Gastroesophageal sphincter (tissue), 4 donors: ENCODE results near the gene PRLHR. TPM values are rescaled to one million over a fixed set of nuclear protein-coding genes. Genes with fewer than 3 reads are reported as not detected.
"Not testable (repeated sequence)": the region's sequence is repeated elsewhere in the genome, so short reads cannot be mapped to it uniquely, and the experiment has no call there.

Experiments
- ATAC-seq: fragments of 150-250 bp; one replicate; pipeline ENCODE4 v1.9.1; 2016; ENCODE audit warnings: mild to moderate bottlenecking, moderate library complexity
- H3K27ac ChIP-seq, 4 donors: fragments of 200-600 bp; sonication (generic) in 3 of 4; 1 replicate in 3 of 4; 2 replicates in 1 of 4; pipeline ENCODE4 v1.5.1; 2016 to 2019
- H3K27me3 ChIP-seq: fragments of 200-600 bp; sonication (generic); one replicate; pipeline ENCODE4 v1.5.1; 2019
- H3K36me3 ChIP-seq, 2 donors: fragments of 200-600 bp; sonication (generic); one replicate each; pipeline ENCODE4 v1.5.1; 2019; ENCODE audit warnings: control low read depth in 1 of 2
- H3K4me1 ChIP-seq, 3 donors: fragments of 200-600 bp; sonication (generic); 1 replicate in 2 of 3; 2 replicates in 1 of 3; pipeline ENCODE4 v1.5.1; 2016 to 2019; ENCODE audit warnings: control low read depth in 2 of 3
- H3K4me3 ChIP-seq, 2 donors: fragments of 200-600 bp; sonication (generic); one replicate each; pipeline ENCODE4 v1.5.1; 2019; ENCODE audit warnings: mild to moderate bottlenecking in 1 of 2, moderate library complexity in 1 of 2
- H3K9me3 ChIP-seq, 3 donors: fragments of 200-600 bp; sonication (generic); one replicate each; pipeline ENCODE4 v1.5.1; 2017 to 2019; ENCODE audit warnings: control low read depth in 2 of 3
- CTCF ChIP-seq, 4 experiments: fragments of 200-600 bp in 2 of 4; fragments of 450-650 bp in 2 of 4; sonication (generic) in 1 of 4; IDR thresholded peaks; one replicate each; pipeline ENCODE4 v1.5.1; 2017 to 2019; ENCODE audit warnings: antibody characterized with exemption in 4 of 4, mild to moderate bottlenecking in 2 of 4, moderate library complexity in 2 of 4
- EP300 ChIP-seq: sonication (generic); formaldehyde crosslinking; IDR thresholded peaks from one replicate; pipeline ENCODE4 v1.6.1; 2017; ENCODE audit warnings: antibody characterized with exemption, mild to moderate bottlenecking
- POLR2A ChIP-seq, 2 donors: fragments of 450-650 bp; IDR thresholded peaks; one replicate each; pipeline ENCODE4 v1.6.1; 2017; ENCODE audit warnings: antibody characterized with exemption in 2 of 2, mild to moderate bottlenecking in 2 of 2, moderate library complexity in 1 of 2
- POLR2AphosphoS5 ChIP-seq: sonication (generic); formaldehyde crosslinking; IDR thresholded peaks from one replicate; pipeline ENCODE4 v1.6.1; 2017; ENCODE audit warnings: antibody characterized with exemption
- WGBS, 2 donors: methylation state at CpG; one replicate each; pipeline ENCODE4 v1.1.5; 2018; ENCODE audit warnings: low coverage in 1 of 2; 5-methylcytosine and 5-hydroxymethylcytosine counted together
- total RNA-seq, 4 donors: library from RNA; depleted of rRNA; stranded (reverse); fragments of >200 nt; gene quantifications; one replicate each; pipeline ENCODE4 v1.1.0, GENCODE V29; 2016

The PRLHR gene
- total RNA-seq, 4 donors from 2014 or later, result 0.12 to 0.35 (median 0.13) TPM; not detected in 1

DNA sequence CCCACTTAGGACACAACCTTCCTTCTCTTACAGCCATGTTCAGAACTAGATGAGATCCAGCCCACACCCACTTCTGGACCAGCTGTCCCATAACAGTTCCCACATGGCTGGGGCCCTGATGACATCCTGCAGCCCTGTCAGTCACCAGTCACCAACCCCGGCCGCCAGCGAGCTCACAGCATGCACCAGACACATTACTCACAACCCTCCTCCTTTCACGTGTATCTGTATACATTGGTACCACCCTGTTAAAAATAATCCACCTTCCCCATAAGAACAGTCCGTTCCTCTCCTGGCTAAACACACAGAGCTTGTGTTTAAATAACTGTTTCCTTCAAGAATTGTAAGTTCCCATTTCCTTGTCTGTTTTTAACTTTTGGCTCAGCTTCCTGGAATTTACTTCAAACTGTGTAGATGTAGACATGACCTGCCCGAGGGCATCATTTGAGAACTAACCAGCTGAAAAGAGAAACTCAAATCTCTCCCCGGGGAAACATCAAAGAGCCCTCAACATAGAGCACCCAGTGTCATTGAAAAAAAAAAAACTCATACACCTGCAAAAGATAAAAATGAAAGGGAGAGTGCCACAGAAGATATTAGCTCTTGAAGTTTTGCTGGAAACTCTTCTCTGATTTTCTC, 26.0 kb upstream of the PRLHR start:
- peak; percentile 87 for ATAC-seq
- H3K36me3 ChIP-seq, result no peaks in the 10 kb centered on the region
- peaks cover 0 to 20% (median 0%) of the 10 kb centered on the region in 3 donors for H3K4me1 ChIP-seq
- no peaks in the 10 kb centered on the region for H3K9me3 ChIP-seq
- 10 to 12% methylated on average over 6 to 7 of the region's 7 CpGs for WGBS, 2 donors
- TF ChIP-seq POLR2AphosphoS5 (peak; percentile 70), EP300 (no peak)
- peaks cover 9% of the 10 kb centered on the region for H3K27me3 ChIP-seq
- no peak overlapping the region for H3K4me3 ChIP-seq
- H3K27ac ChIP-seq, result peak overlapping the region in 3 of 4 donors; percentile 54 to 71 (median 66)

DNA sequence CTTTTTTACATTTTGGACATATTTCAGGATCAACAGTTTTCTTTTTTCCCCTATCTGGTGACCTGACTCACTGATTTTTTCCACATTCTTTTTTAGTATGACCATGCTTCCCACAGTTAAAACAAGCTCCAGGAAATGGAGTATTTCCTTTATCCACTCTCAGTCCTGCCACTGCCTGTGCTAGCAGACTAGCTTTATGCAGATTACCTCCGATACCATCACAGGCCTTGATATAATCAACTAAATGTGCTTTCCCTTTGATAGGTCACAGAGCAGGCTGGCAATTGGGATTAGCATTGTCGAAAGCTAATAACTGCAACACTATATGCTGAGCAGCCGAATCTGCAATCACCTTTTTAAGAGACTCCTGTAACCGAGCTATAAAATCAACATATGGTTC, 18.4 kb upstream of the PRLHR start:
- not testable (repeated sequence) for H3K27me3 ChIP-seq, H3K4me1 ChIP-seq, H3K36me3 ChIP-seq, H3K4me3 ChIP-seq, ATAC-seq, H3K27ac ChIP-seq, H3K9me3 ChIP-seq
- 64 to 85% methylated on average over 3 to 4 of the region's 4 CpGs for WGBS, 2 donors

- TF ChIP-seq POLR2AphosphoS5 (no peak), POLR2A (IDR thresholded peaks at IDR 0.05) (no peak), EP300 (no peak)
- H3K27ac ChIP-seq, result no peak overlapping the region
- WGBS, 2 donors, result 74 to 79% methylated on average over 2 of the region's 2 CpGs
- no peaks in the 10 kb centered on the region for H3K36me3 ChIP-seq
- peaks cover 0 to 14% (median 0%) of the 10 kb centered on the region in 3 donors for H3K9me3 ChIP-seq
- no peak overlapping the region for H3K4me3 ChIP-seq
- H3K4me1 ChIP-seq, result no peaks in the 10 kb centered on the region
- ATAC-seq, result no peak
- H3K27me3 ChIP-seq, result peaks cover 5% of the 10 kb centered on the region
Measured at GRCh38 chr10:118610577-118610976, 15.1 kb upstream of the PRLHR start.

DNA sequence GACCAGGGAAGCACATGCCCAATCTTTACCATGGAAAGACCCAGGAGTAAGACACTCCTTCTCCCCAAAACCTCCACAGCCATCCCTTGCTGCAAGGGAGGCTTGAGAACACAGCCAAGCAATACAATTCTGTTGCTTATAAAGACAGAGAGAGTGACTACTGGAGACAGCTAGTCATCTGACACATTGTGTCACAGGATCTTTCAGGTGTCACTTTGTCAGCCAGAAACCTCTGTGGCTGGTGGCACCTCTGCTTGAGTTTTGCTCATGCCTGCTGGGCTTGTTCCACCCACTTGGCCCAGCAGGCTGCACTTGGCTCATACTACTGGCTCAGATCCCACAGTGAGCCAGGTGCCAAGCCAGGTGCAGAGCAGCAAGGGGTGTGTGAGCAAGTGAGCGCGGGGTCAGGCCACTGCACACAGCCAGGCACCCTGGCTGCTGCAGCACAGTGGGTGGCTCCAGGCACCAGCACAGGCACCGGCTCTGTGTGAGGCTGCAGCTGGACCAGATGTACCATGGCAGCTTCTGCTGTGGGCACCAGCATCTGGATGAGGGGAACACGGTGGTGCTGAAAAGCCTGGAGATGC, 12.4 kb upstream of the PRLHR start:
- H3K27ac ChIP-seq, result no peak overlapping the region
- TF ChIP-seq POLR2AphosphoS5 (no peak), EP300 (no peak), CTCF (IDR thresholded peaks at IDR 0.05) (no peak), POLR2A (IDR thresholded peaks at IDR 0.05) (no peak)
- no peaks in the 10 kb centered on the region for H3K4me1 ChIP-seq
- WGBS, 2 donors, result no CpG with 5 or more reads among the region's 4 CpGs
- H3K27me3 ChIP-seq, result peaks cover 5% of the 10 kb centered on the region
- ATAC-seq, result no peak
- no peak overlapping the region for H3K4me3 ChIP-seq
- H3K36me3 ChIP-seq, result no peaks in the 10 kb centered on the region
- H3K9me3 ChIP-seq, result peaks cover 0 to 14% (median 0%) of the 10 kb centered on the region in 3 donors

DNA sequence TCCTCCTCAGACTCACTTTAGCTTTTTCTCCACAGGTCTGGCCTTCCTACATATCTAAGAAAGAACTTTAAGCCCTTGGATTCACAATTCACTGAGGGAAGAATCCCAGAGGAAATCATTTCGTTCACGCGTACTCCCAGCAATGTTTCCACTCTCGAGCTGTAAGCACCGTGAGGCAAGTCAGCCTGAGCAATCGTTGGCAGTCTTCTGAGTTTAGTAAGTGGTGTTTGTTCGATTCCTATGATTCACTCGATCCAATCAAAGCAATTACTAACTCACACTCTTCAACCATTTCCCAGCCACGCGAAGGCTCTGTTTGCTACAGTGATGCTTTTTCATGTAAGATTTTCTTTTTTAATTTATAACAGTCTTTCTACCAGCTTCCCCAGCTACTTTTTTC, 10.2 kb upstream of the PRLHR start:
- TF ChIP-seq POLR2A (IDR thresholded peaks at IDR 0.05), result no peak
- no peak for TF ChIP-seq EP300
- no peak for TF ChIP-seq CTCF (IDR thresholded peaks at IDR 0.05)
- TF ChIP-seq POLR2AphosphoS5, result no peak
- Histone ChIP-seq H3K36me3 (no peaks in the 10 kb centered on the region), H3K9me3 (peaks cover 0 to 14% (median 0%) of the 10 kb centered on the region in 3 donors), H3K27me3 (peaks cover 13% of the 10 kb centered on the region), H3K4me1 (no peaks in the 10 kb centered on the region), H3K4me3 (no peak overlapping the region), H3K27ac (no peak overlapping the region)
- ATAC-seq, result no peak
- WGBS, 2 donors, result 81 to 82% methylated on average over 10 of the region's 10 CpGs

GRCh38 chr10:118596426-118597124, 1.1 kb upstream of the PRLHR start:
- WGBS, 2 donors, result 4 to 10% methylated on average over 9 of the region's 16 CpGs
- peaks cover 0 to 12% (median 0%) of the 10 kb centered on the region in 3 donors for H3K9me3 ChIP-seq
- ATAC-seq, result no peak
- TF ChIP-seq CTCF (IDR thresholded peaks at IDR 0.05) (no peak), POLR2A (IDR thresholded peaks at IDR 0.05) (no peak), POLR2AphosphoS5 (no peak), EP300 (no peak)
- H3K4me3 ChIP-seq, result no peak overlapping the region
- H3K36me3 ChIP-seq, result no peaks in the 10 kb centered on the region
- no peak overlapping the region for H3K27ac ChIP-seq
- peaks cover 94% of the 10 kb centered on the region for H3K27me3 ChIP-seq
- H3K4me1 ChIP-seq, result peaks cover 0 to 22% (median 0%) of the 10 kb centered on the region in 3 donors
